ENCODE results near the gene MPRIP.
"Not testable (repeated sequence)": the region's sequence is repeated elsewhere in the genome, so short reads cannot be mapped to it uniquely, and the experiment has no call there.

MPRIP gene

DNA sequence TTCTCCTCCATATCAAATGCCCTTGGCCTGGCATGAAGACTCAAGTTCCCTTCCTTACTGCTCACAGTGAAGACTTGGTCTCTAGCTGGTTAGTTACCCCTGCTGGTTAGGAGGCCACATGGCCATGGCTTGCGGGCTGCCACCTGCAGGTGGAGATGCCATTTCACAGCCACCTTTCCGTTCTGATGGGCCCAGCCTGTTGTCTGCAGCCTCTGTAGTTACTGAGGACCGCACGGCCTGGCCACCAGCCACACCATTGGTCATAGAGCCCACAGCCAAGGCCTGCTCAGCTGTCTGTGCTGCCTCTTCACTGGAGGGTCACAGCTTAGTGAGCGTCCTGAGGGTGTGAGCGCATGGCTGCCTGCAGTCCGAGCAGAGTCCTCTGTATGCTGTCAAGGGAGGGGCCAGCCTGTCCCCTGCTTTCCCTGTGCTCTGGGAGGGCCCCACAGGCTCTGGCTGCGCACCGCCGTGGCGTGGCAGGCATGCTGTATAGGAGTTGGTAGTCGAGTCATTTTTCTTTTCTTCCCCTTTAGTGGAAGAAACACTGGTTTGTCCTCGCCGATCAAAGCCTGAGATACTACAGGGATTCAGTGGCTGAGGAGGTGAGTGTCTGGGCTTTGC lies 104.6 kb downstream of the MPRIP start:
- peak; percentile 62 for DNase-seq (ENCODE audit: low spot score)

DNA sequence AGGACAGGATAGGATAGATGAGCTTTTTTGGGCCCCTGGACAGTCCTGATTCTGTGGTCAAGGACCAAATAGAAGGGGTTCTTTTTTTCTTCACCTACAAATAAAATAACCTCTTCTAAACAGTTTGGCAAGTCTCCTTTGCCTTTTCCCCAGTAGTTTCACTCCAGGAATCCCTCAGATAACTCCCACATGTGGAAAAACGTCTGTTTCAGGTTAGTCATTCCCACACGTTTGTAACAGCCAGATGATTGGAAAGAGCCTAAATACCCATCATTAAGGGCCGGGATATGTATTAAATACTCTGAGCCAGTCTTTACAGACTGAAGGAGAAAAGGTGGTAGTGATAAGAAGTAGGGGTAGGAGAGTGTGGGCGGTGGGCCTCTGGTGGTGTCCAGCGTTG lies 105.6 kb downstream of the MPRIP start:
- no peak for DNase-seq (ENCODE audit: low spot score)

DNA sequence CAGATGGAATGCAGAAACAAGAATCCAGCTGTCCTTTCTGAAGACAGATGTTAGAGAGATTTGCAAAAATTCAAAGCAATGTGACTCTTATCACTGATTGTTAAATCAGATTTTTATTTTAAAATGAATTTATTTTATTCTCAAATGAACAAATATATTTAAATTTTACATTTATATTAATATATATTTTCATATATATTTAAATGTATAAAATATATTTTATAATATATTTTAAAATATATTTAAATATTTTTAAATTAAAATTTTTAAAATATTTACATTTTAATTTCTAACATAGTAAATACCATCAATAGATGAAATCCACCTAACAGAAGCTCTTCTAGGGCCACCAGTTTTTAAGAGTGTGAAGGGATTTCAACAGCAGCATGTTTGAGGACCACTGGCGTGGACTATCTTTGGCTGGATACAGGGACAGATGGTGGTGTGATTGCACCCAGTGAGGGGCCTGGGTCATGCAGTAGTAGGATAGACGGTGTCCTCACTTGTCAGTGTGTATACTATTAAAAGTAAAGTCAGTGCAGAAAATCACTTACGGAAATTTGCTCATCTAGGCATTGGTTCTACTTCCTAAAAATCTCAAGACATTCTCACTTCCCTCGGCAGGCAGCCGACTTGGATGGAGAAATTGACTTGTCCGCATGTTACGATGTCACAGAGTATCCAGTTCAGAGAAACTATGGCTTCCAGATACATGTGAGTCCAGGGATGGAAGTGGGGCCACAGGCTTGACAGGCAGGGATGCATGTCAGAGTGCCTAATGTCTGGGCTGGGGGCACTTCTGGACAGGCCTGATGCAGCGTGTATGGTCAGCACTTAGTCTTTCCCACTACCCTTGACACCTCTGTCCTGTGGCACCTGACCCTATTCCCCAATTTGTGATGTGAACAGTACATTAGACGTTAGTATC lies 107.5 kb downstream of the MPRIP start:
- DNase-seq (ENCODE audit: low spot score), result no peak

DNA sequence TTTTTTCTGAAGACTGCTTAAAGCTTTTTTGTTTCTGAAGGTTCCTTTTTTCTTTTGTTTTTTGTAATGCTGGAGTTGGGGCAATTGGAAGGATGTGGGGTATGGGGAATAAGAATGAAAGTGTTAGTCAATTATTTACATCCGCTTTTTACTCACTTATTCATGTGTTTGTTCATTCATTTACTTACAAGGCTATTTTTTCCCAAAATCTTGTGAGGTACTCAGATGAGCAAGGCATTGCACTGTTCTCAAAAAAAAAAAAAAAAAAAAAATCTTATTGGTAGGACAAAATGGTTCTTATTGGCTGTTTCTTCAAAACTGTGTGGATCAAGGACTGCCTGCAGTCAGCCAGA lies 108.2 kb downstream of the MPRIP start:
- no peak for DNase-seq (ENCODE audit: low spot score)

DNA sequence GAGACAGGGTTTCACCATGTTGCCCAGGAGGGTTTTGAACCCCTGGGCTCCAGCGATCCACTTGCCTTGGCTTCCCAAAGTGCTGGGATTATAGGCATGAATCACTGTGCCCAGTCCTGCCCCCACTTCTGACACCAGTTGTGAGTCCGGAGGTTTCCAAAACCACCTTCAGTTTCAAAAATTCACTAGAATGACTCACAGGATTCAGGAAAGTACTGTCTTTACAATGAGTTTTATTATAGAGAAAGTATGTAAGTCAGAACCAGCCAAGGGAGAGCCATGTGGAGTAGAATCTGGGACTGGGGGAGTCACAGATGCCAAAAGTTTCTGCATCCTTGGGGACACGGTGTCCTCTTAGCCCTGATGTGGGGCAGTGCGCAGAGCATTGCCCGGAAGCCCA lies 108.8 kb downstream of the MPRIP start:
- DNase-seq (ENCODE audit: low spot score), result no peak

DNA sequence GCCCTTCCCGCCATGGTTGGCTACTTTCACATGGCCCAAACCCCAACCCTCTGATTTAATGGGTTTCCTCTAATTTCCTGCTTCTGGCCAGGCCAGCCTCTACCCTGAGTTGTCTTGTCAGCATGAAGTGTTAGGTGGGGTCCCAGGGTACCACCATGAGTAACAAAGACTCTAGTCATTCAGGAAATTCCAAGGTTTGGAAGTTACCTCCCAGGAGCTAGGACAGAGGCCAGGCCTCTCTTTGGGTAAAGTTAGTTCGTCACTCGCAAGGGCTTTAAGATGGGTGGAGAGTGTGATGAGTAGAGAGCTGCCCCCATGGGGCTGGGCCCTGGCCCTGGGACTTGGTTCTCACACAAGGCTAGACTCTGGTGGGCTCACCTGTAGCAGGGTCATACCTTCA lies 109.3 kb downstream of the MPRIP start:
- DNase-seq (ENCODE audit: low spot score), result no peak

DNA sequence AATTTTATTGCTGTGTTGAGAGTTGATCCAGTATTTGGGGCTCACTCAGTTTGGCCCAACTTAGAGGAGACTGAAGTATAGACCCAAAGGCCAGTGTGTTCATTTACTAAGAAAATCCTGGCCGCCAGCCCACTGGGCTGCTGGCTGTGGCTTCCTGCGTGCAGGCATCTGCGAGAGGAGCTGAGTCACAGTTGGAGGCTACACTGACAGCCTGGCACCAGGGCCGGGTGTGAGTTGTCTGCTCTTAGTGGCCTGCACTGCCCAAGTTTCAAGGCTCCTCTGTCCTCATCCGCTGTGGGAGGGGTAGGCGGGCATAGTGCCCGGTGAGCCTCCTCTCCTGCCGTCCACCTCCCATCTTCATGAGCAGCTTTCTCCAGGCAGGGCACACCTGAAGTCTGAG lies 109.7 kb downstream of the MPRIP start:
- DNase-seq (ENCODE audit: low spot score), result no peak

DNA sequence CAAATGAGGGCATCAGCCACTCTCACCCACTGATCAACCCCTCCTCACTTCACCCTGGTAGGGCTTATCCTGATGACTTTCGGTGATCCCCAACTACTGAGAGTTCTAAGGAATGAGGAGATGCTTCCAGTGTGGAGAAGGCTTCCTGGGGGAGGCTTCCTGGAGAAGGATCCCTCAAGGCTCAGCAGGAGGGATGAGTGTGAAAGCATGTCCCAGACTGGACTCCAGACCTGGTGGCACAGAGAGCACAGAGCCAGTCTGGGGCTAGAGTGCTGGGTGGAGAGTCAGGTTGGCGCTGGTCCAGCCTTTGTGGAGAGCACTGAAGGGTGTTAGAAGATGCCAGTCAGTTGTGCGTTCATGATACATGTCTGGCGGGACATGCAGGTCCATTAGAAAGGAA lies 110.1 kb downstream of the MPRIP start:
- no peak for DNase-seq (ENCODE audit: low spot score)

DNA sequence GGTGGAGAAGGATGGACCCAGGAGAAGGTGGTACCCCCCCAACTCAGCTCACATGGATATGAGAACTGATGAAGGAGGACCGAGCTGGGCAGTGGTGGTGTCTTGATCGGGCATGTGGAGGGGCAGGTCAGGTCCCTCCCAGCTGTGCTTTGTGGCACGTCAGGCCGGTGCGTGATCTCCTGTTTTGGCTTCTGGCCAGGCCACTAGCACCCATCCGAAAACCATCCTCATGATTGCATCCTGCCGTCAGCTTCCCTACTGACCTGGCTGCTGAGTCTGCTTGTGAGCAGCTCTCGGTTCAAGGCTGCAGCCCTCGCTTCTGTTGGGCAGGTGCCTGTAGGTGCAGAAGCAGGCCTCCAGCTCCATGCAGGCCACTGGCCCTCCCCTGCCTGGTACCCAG lies 110.8 kb downstream of the MPRIP start:
- DNase-seq (ENCODE audit: low spot score), result no peak

DNA sequence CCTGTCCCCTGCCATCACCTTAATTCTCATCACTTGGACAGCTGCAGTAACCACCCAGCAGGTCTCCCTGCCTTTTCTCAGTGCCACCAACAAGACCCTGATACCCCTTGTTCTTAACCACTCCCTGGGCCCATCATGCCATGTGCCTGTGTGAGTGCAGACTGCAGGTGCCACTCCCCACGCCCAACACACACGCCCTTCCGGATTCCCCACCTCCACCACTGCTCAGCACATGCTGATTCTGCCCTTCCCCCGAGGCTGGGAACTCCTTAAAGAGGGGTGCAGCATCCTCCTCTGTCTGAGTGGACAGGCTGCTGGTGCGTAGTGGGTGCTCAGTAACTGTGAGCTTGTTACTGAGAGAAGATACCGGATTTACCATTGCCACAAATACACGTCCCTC lies 111.5 kb downstream of the MPRIP start:
- DNase-seq (ENCODE audit: low spot score), result no peak

DNA sequence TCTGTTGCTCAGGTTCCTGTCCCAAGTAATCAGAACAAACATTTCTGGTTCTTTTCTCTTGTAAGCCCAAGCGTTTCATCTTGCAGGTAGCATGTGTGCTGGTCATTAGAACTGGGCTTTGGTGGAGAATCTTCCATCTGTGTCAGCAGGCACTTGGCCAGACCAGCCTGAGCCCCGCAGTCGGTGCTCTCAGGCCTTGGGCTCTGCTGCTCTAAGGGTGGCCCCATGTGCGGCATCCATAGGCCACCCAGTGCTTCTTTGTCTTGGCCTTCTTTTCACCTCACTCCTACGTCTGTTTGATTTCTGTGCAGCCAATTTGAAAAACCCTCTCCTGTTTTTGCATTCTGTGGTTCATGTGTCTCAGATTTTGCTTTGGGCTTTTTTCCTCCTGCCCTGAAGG lies 112.3 kb downstream of the MPRIP start:
- no peak for DNase-seq (ENCODE audit: low spot score)

DNA sequence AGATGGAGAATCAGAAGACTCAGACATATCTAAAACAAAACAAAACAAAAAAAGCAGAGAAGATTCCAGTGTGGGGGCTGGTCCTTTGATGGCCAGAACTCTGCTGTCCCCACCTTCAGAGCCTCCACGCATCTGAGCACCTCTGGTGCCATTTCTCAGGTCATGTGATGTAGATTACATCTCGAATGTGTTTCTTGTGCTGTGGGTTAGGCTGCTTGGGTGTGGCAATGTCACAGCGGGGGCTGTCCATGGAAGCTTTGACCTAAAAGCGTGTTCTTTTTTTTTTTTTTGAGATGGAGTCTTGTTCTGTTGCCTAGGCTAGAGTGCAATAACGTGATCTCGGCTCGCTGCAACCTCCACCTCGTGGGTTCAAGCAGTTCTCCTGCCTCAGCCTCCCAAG lies 112.7 kb downstream of the MPRIP start:
- DNase-seq (ENCODE audit: low spot score), result no peak

DNA sequence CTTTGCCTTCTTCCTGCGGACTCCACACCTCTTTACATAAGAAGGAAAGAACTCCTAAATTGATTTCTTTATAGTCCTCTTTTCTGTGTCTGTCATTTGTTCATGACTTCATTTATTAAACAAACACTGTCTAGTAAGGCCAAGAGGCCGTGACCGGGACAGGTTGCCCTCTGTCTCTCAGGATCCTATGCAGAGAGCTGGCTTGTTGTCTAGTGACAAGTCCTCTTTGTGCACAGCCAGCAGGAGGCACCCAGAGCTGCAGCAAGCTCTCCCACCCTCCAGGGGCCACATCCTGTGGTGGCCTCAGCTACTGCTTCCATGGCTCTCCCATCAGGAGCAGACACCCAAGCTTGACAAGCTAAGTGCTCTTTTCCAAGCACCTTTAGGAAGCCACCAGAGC lies 113.3 kb downstream of the MPRIP start:
- DNase-seq (ENCODE audit: low spot score), result no peak

DNA sequence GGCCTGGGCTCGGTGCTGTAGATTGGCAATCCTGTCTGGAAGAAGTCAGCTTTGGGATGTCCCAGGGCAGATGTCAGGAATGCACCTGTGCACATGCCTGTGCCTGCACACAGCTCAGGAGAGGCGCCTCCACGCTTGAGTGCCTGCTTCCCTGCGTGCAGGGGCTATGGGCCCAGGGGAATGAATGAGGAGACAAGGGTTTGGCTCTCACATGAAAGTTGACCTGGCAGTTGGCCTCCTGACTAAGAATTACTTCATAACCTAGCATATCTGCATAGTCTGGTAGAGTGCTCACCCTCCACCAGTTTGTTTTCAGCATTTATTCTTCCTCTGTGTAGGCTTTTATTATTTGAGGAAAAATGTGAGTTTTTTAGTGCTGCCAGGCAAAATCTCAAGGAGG lies 113.8 kb downstream of the MPRIP start:
- DNase-seq (ENCODE audit: low spot score), result no peak

DNA sequence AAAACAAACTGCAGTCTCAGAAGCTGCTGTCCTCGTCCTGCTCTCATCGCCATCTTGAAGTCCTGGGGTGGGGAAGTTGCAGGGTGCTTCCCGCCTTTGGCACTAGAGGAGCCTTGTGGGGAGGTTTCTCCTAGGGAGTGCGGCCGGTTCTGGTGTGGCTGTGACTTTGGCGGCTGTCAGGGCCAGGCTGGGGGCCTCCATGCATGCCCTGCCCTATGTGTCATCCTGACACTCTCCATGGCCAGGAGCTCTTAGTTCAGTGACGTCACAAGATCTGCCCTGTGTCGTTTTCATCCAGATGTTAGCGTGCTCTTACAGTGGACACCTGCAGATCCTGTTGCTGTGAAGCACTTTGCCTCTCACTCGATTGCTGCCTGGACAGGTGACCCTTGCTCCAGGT lies 114.3 kb downstream of the MPRIP start:
- DNase-seq (ENCODE audit: low spot score), result no peak

DNA sequence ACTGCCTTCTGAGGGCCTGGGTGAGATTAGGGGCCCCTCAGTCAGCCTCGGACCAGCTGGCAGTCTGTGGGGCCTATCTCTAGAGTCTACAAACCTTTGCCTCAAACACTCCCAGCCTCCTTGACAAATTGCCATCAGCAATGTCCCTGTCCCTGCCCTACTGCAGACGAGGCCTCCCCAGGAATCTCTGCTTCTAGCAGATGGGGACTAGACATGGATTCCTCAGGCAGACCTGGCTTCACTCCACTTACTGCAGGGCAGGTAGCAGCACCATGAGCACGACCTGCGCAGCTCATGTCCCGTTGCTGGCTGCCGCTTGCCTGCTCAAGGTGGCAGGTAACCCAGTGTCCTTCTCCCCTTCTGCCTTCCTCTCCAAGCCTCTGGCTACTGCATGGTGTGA lies 114.8 kb downstream of the MPRIP start:
- DNase-seq (ENCODE audit: low spot score), result no peak

DNA sequence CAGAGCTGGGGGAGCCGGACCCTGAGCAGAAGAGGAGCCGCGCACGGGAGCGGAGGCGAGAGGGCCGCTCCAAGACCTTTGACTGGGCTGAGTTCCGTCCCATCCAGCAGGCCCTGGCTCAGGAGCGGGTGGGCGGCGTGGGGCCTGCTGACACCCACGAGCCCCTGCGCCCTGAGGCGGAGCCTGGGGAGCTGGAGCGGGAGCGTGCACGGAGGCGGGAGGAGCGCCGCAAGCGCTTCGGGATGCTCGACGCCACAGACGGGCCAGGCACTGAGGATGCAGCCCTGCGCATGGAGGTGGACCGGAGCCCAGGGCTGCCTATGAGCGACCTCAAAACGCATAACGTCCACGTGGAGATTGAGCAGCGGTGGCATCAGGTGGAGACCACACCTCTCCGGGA lies 116.2 kb downstream of the MPRIP start:
- not testable (repeated sequence) for DNase-seq (ENCODE audit: low spot score)

DNA sequence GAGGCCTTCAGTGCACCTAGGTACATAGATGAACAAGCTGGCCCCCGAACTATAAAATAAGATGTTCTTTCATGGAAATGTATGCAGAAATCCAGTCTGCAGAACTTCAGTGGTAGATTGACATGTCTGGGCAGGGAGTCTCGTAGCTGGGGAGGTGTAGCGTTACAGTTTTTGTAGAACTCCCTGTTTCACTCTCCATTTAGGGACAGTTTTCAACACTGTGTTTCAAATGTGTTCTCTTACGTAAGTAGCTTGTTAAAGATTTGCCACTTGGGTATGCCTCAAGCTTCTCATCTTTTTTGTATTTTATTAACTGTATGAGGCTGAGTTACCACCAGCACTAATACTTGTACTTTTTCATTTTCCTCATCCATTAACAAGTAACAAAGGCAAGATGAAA lies 117.3 kb downstream of the MPRIP start:
- DNase-seq (ENCODE audit: low spot score), result no peak

DNA sequence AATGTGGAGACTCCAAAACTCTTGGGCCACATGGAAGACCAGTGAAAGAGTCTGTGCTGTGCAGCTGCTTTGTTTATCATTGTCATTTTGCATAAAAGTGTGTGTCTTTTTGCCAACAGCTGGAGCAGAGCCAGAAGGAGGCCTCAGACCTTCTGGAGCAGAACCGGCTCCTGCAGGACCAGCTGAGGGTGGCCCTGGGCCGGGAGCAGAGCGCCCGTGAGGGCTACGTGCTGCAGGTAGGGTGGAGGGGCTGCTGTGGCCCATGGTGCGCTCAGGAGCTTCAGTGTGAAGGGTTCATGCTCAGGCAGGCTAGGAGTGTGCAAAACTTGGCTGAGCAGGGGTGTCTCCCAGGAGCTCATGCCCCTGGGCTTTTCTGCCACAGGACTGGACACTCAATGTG lies 118.9 kb downstream of the MPRIP start:
- DNase-seq (ENCODE audit: low spot score), result no peak

DNA sequence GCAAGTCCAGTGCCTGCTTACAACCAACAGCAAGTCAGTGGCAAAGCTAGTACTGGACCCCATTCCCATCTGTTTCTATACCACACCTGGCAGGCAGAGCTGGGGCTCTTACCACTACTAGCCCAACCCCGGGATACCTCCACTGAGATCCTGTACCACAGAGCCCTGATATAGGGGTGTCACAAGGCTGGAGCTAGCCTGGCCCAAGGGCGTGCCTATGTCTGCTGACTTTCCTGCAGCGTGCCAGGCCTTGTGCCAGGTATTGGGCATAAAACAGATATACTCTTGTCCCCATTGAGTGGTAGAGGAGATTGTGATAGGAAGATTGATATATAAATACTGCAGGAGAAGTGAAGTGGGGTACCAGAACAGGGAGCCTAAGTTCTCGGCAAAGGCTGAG lies 119.5 kb downstream of the MPRIP start:
- no peak for DNase-seq (ENCODE audit: low spot score)

DNA sequence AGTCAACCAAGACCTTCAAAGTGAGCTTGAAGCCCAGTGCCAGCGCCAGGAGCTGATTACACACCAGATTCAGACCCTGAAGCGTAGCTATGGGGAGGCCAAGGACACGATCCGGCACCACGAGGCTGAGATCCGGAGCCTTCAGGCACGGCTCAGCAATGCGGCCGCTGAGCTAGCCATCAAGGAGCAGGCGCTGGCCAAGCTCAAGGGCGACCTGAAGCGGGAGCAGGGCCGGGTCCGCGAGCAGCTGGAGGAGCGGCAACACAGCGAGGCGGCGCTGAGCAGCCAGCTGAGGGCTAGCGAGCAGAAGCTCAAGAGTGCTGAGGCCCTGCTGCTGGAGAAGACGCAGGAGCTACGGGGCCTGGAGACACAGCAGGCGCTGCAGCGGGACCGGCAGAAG lies 121.9 kb downstream of the MPRIP start:
- no peak for DNase-seq (ENCODE audit: low spot score)

DNA sequence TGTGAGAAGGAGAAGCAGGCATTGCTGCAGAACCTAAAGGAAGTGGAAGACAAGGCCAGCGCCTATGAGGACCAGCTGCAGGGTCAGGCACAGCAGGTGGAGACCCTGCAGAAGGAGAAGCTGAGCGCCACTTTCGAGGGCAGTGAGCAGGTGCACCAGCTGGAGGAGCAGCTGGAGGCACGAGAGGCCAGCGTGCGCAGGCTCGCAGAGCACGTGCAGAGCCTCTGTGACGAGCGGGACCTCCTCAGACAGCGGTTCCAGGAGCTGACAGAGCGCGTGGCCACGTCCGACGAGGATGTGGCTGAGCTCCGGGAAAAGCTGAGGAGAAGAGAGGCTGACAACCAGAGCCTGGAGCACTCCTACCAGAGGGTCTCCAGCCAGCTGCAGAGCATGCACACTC lies 122.4 kb downstream of the MPRIP start:
- no peak for DNase-seq (ENCODE audit: low spot score)

DNA sequence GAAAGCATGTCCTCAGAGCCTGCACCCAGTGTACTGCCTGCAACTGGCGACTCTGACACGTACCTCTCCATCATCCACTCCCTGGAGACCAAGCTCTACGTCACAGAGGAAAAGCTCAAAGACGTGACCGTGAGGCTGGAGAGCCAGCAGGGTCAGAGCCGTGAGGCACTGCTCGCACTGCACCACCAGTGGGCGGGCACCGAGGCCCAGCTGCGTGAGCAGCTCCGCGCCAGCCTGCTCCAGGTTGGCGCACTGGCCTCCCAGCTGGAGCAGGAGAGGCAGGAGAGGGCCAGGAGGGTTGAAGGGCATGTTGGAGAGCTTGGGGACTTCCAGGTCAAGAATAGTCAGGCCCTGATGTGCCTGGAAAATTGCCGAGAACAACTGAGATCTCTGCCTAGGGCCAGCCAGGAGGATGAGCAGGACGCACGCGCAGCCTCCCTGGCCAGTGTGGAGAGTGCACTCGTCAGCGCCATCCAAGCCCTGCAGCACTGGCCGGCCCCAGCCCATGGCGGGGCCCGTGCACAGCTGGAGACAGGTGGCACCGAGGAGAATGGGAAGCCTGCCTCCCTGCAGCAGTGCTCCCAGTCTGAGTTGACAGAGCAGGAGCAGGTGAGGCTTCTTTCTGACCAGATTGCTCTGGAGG lies 123.5 kb downstream of the MPRIP start:
- DNase-seq (ENCODE audit: low spot score), result no peak

Measured in HuH-7 (cell line).